Measurements from ENCODE around the gene PRAMEF13.
"Not testable (repeated sequence)": the region's sequence is repeated elsewhere in the genome, so short reads cannot be mapped to it uniquely, and the experiment has no call there.

Gene PRAMEF13

GRCh38 chr1:13201309-13201708, at the start of gene PRAMEF13:
PRAMEF13 (minus strand) TSS chr1:13201409; CDS start chr1:13199589, 1,820 bp downstream.
- not testable (repeated sequence) for DNase-seq

- not testable (repeated sequence) for DNase-seq
These were observed 45.9 kb upstream of the PRAMEF13 start for GRCh38 chr1:13247122-13247521.

- not testable (repeated sequence) for DNase-seq
These were observed 45.3 kb upstream of the PRAMEF13 start for GRCh38 chr1:13246554-13246871.

- not testable (repeated sequence) for DNase-seq
These were observed 44.8 kb upstream of the PRAMEF13 start for GRCh38 chr1:13245841-13246553.

- not testable (repeated sequence) for DNase-seq
These were observed 42.5 kb upstream of the PRAMEF13 start for GRCh38 chr1:13243536-13244263.

GRCh38 chr1:13239633-13240032, 38.4 kb upstream of the PRAMEF13 start:
- DNase-seq, result not testable (repeated sequence)

GRCh38 chr1:13237572-13237971, 36.4 kb upstream of the PRAMEF13 start:
- DNase-seq, result not testable (repeated sequence)

GRCh38 chr1:13234057-13234456, 32.8 kb upstream of the PRAMEF13 start:
- DNase-seq, result not testable (repeated sequence)

GRCh38 chr1:13232056-13232455, 30.8 kb upstream of the PRAMEF13 start:
- DNase-seq, result not testable (repeated sequence)

- DNase-seq, result not testable (repeated sequence)
These were observed 30.0 kb upstream of the PRAMEF13 start for GRCh38 chr1:13231061-13231750.

GRCh38 chr1:13230601-13231000, 29.4 kb upstream of the PRAMEF13 start:
- DNase-seq, result not testable (repeated sequence)

GRCh38 chr1:13230096-13230495, 28.9 kb upstream of the PRAMEF13 start:
- not testable (repeated sequence) for DNase-seq

- peak; percentile 19 for DNase-seq
These were observed 27.2 kb upstream of the PRAMEF13 start for GRCh38 chr1:13228343-13228781.

- not testable (repeated sequence) for DNase-seq
These were observed 26.3 kb upstream of the PRAMEF13 start for GRCh38 chr1:13227271-13228055.

GRCh38 chr1:13225675-13226204, 24.5 kb upstream of the PRAMEF13 start, which contains the start of gene PRAMEF18:
PRAMEF18 (minus strand) TSS chr1:13226154; CDS start chr1:13226106, 48 bp downstream.
- DNase-seq, result not testable (repeated sequence)

GRCh38 chr1:13224480-13225060, 23.4 kb upstream of the PRAMEF13 start:
- no peak for DNase-seq

GRCh38 chr1:13222788-13223187, 21.6 kb upstream of the PRAMEF13 start:
- DNase-seq, result not testable (repeated sequence)

GRCh38 chr1:13219203-13219602, 18.0 kb upstream of the PRAMEF13 start:
- not testable (repeated sequence) for DNase-seq

- not testable (repeated sequence) for DNase-seq
These were observed 15.4 kb upstream of the PRAMEF13 start for GRCh38 chr1:13216619-13217018.

GRCh38 chr1:13208712-13209111, 7.5 kb upstream of the PRAMEF13 start:
- not testable (repeated sequence) for DNase-seq

GRCh38 chr1:13171548-13171947, 29.7 kb downstream of the PRAMEF13 start, which contains the start of gene PRAMEF9:
PRAMEF9 (plus strand) TSS chr1:13171848; CDS start chr1:13175281, 3,433 bp downstream.
- not testable (repeated sequence) for DNase-seq

GRCh38 chr1:13165531-13165930, 35.7 kb downstream of the PRAMEF13 start, which contains the start of gene HNRNPCL4:
HNRNPCL4 (minus strand) TSS chr1:13165631; CDS start chr1:13165467, 164 bp downstream.
- DNase-seq, result not testable (repeated sequence)

All from activated T-cell treated with anti-CD3 and anti-CD28 coated beads for 4 hours (primary cell).